A549 (cell line): ENCODE measurements around the gene KRTAP10-10. TPM values are rescaled to one million over a fixed set of nuclear protein-coding genes. Genes with fewer than 3 reads are reported as not detected.

Experiments used
- ATAC-seq, 2 experiments: fragments of 200-7000 bp in 1 of 2; fragments of >200 bp in 1 of 2; cut with Nextera tagmentation in 1 of 2; cut with Tn5 transposase in 1 of 2; 3 replicates each; pipeline versions ENCODE4 v1.8.0 to v1.9.1; 2018 to 2020; ENCODE audit warnings: mild to moderate bottlenecking in 1 of 2, moderate library complexity in 1 of 2
- CTCF ChIA-PET: fragments of 300-600 bp; sonication (Branson Sonifier 250); formaldehyde crosslinking; extraction: SDS; loops from one replicate; lab custom pipeline; 2021; ENCODE audit warnings: antibody characterized with exemption, inconsistent platforms; lab: Yijun Ruan, JAX
- POLR2A ChIA-PET: fragments of 350-600 bp; formaldehyde crosslinking; extraction: SDS; loops from one replicate; lab custom pipeline; 2021; ENCODE audit warnings: antibody characterized with exemption, inconsistent platforms; lab: Yijun Ruan, JAX
- DNase-seq, 2 experiments: peaks; one replicate each; pipeline versions ENCODE4 v3.0.0 to v3.0.0-alpha.2; 2011 to 2016; ENCODE audit warnings: low read depth in 1 of 2, low spot score in 1 of 2
- FAIRE-seq: peaks from 2 replicates; lab custom pipeline; 2011; peaks lifted over from hg19 to GRCh38; lab: Jason Lieb, UNC
- H3K27ac ChIP-seq, 2 experiments: fragments of >200 bp; sonication (Bioruptor Twin); formaldehyde crosslinking; 3 replicates each; pipeline ENCODE4 v1.5.1; 2016 to 2017
- H3K4me1 ChIP-seq: fragments of >200 bp; sonication (Bioruptor Twin); formaldehyde crosslinking; 3 replicates; pipeline ENCODE4 v1.6.1; 2016
- H3K4me2 ChIP-seq: fragments of >200 bp; sonication (Bioruptor Twin); formaldehyde crosslinking; 3 replicates; pipeline ENCODE4 v1.6.1; 2016
- H3K4me3 ChIP-seq: fragments of >200 bp; sonication (Bioruptor Twin); formaldehyde crosslinking; 3 replicates; pipeline ENCODE4 v1.5.1; 2016
- H3K9me3 ChIP-seq: fragments of >200 bp; sonication (Bioruptor Twin); formaldehyde crosslinking; 3 replicates; pipeline ENCODE4 v1.6.1; 2016
- BHLHE40 ChIP-seq: IDR thresholded peaks from 2 replicates; pipeline ENCODE4 v1.6.1; 2012; ENCODE audit warnings: low read depth, low read length, inconsistent platforms
- CBX2 ChIP-seq: fragments of 200-600 bp; sonication (generic); IDR thresholded peaks from 2 replicates; pipeline ENCODE4 v1.6.1; 2016; ENCODE audit warnings: low read depth, mild to moderate bottlenecking, borderline replicate concordance
- EHMT2 ChIP-seq: fragments of 200-600 bp; sonication (generic); IDR thresholded peaks from 2 replicates; pipeline ENCODE4 v1.6.1; 2016; ENCODE audit warnings: antibody characterized with exemption, low read depth, mild to moderate bottlenecking, moderate library complexity
- ESRRA ChIP-seq: fragments of 150-350 bp; IDR thresholded peaks from 2 replicates; pipeline ENCODE4 v1.6.1; 2014; ENCODE audit warnings: mild to moderate bottlenecking, low read length, borderline replicate concordance
- FOSL2 ChIP-seq, 2 experiments: fragments of 450-650 bp in 1 of 2; fragments of >200 bp in 1 of 2; sonication (Bioruptor Twin) in 1 of 2; formaldehyde crosslinking; IDR thresholded peaks; 2 replicates each; pipeline versions ENCODE4 v1.5.0 to v1.6.1; 2016 to 2020; ENCODE audit warnings: mild to moderate bottlenecking in 1 of 2, moderate library complexity in 1 of 2
- FOXS1 ChIP-seq: fragments of 250-450 bp; sonication (Bioruptor Pico); IDR thresholded peaks from 2 replicates; pipeline ENCODE4 v1.5.0; 2020; ENCODE audit warnings: mild to moderate bottlenecking, moderate library complexity
- HEYL ChIP-seq: fragments of 250-450 bp; sonication (Bioruptor Pico); IDR thresholded peaks from 2 replicates; pipeline ENCODE4 v1.8.0; 2021; ENCODE audit warnings: mild to moderate bottlenecking, moderate library complexity
- JUN ChIP-seq, 2 experiments: fragments of >200 bp; sonication (Bioruptor Twin); formaldehyde crosslinking; IDR thresholded peaks; 2 replicates in 1 of 2; 3 replicates in 1 of 2; pipeline ENCODE4 v1.6.1; 2016 to 2017
- MAFK ChIP-seq: fragments of 450-650 bp; IDR thresholded peaks from 2 replicates; pipeline ENCODE4 v1.6.1; 2014; ENCODE audit not compliant: partially characterized antibody
- MAZ ChIP-seq: fragments of 150-350 bp; IDR thresholded peaks from 2 replicates; pipeline ENCODE4 v1.6.1; 2014; ENCODE audit warnings: antibody characterized with exemption, low read depth, low read length, borderline replicate concordance
- NPAS2 ChIP-seq: fragments of 250-450 bp; sonication (Bioruptor Pico); IDR thresholded peaks from 2 replicates; pipeline ENCODE4 v1.8.0; 2022; ENCODE audit warnings: mild to moderate bottlenecking, moderate library complexity, borderline replicate concordance
- NR3C1 ChIP-seq: fragments of >200 bp; sonication (Bioruptor Twin); formaldehyde crosslinking; IDR thresholded peaks from 3 replicates; pipeline ENCODE4 v1.6.1; 2017
- PHF8 ChIP-seq: fragments of 200-600 bp; sonication (generic); IDR thresholded peaks from 2 replicates; pipeline ENCODE4 v1.6.1; 2016; ENCODE audit warnings: low read depth, mild to moderate bottlenecking, antibody characterized with exemption, moderate library complexity, borderline replicate concordance
- ZC3H11A ChIP-seq: fragments of 450-650 bp; IDR thresholded peaks from 2 replicates; pipeline ENCODE4 v1.6.1; 2014; ENCODE audit warnings: antibody characterized with exemption, mild to moderate bottlenecking
- ZNF302 ChIP-seq: fragments of 250-450 bp; sonication (Bioruptor Pico); IDR thresholded peaks from 2 replicates; pipeline ENCODE4 v1.9.0; 2021; ENCODE audit warnings: inconsistent platforms, mild to moderate bottlenecking, moderate library complexity
- WGBS: methylation state at CpG from one replicate; pipeline ENCODE4 v1.1.6; 2017; ENCODE audit errors: missing lambda C conversion rate; 5-methylcytosine and 5-hydroxymethylcytosine counted together
- polyA plus RNA-seq, 4 experiments: library from polyadenylated mRNA; depleted of rRNA in 3 of 4; stranded (reverse); fragments of >200 nt; fragmentation: RNase III in 1 of 4; extraction: RNeasy Plus Mini Kit Qiagen cat#74134 plus additional on column Dnase treatment in 1 of 4; gene quantifications; 2 replicates in 3 of 4; 3 replicates in 1 of 4; pipeline ENCODE4 v1.2.3, GENCODE V29; 2011 to 2017
- TF ChIP-seq, protein P1 (sequence below): IDR thresholded peaks from 2 replicates; pipeline ENCODE4 v1.6.1; 2012
- TF ChIP-seq, protein P2 (sequence below): fragments of 150-350 bp; IDR thresholded peaks from 2 replicates; pipeline ENCODE4 v1.6.1; 2014; ENCODE audit warnings: low read depth, mild to moderate bottlenecking, low read length
- TF ChIP-seq, protein P3 (sequence below): IDR thresholded peaks from 2 replicates; pipeline ENCODE4 v1.6.1; 2012
- TF ChIP-seq, protein P4 (sequence below): fragments of >200 bp; sonication (Bioruptor Twin); formaldehyde crosslinking; IDR thresholded peaks from 3 replicates; pipeline ENCODE4 v1.6.1; 2016
- TF ChIP-seq, protein P5 (sequence below): fragments of 200-600 bp; sonication (generic); IDR thresholded peaks from 2 replicates; pipeline ENCODE4 v1.6.1; 2016; ENCODE audit warnings: antibody characterized with exemption, mild to moderate bottlenecking, moderate library complexity
- TF ChIP-seq, protein P6 (sequence below): fragments of 250-450 bp; sonication (Bioruptor Pico); IDR thresholded peaks from 2 replicates; pipeline ENCODE4 v1.5.0; 2021; ENCODE audit warnings: mild to moderate bottlenecking, moderate library complexity, borderline replicate concordance

Gene KRTAP10-10
- polyA plus RNA-seq, 2 of the 4 experiments (the other 2 are of a cell fraction), result not detected

DNA sequence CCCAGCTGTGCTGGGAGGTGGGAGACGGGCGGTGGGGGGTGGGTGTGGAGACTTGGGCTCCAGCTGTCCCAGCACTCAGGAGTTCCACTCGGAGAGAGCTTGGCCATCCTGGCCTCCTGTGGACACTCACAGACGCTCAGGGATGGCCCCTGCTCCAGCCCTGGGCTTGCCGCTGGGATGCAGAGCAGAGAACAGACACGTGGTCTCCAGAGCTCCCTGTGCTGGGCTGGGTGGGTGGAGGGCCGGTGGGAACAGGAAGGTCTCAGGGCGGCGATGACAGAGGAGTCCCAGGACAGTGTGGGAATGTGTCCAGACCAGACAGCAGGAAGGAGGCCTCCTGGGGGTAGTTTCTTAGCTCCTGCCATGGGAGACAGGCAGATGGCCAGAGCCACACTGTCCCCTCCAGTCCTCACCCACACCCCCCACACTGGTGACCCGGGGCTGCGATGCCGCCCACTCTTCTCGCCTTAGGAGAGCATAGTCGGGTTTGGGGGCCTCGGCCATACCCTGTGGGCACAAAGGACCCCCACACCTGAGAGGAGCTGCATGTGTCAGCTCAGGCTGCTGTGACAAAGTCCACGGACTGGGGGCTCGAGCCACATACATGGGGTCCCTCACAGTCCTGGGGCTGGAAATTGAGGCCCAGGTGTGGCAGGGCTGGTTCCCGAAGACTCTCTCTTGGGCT lies 8.3 kb upstream of the KRTAP10-10 start:
- Histone ChIP-seq H3K9me3 (peaks cover 12% of the 10 kb centered on the region; the same call in 2 of the 3 replicates), H3K27ac (no peak overlapping the region), H3K4me3 (no peak overlapping the region), H3K4me2 (no peak overlapping the region), H3K4me1 (no peaks in the 10 kb centered on the region)
- DNase-seq, result no peak
- CTCF ChIA-PET, result no interaction called here
- 41% methylated on average over 7 of the region's 18 CpGs for WGBS
- TF ChIP-seq MAFK (no peak), ZNF302 (CRISPR knock-in tag) (no peak), NPAS2 (CRISPR knock-in tag) (no peak), HEYL (CRISPR knock-in tag) (no peak), FOSL2 (IDR thresholded peaks at IDR 0.05) (no peak), FOSL2 (CRISPR knock-in tag; IDR thresholded peaks at IDR 0.05) (no peak), CBX2 (no peak), ESRRA (no peak), NR3C1 (no peak), JUN (IDR thresholded peaks at IDR 0.05) (no peak), FOXS1 (CRISPR knock-in tag) (no peak)
- TF ChIP-seq, protein P1, sequence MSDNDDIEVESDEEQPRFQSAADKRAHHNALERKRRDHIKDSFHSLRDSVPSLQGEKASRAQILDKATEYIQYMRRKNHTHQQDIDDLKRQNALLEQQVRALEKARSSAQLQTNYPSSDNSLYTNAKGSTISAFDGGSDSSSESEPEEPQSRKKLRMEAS, result no peak
- TF ChIP-seq, protein P2, sequence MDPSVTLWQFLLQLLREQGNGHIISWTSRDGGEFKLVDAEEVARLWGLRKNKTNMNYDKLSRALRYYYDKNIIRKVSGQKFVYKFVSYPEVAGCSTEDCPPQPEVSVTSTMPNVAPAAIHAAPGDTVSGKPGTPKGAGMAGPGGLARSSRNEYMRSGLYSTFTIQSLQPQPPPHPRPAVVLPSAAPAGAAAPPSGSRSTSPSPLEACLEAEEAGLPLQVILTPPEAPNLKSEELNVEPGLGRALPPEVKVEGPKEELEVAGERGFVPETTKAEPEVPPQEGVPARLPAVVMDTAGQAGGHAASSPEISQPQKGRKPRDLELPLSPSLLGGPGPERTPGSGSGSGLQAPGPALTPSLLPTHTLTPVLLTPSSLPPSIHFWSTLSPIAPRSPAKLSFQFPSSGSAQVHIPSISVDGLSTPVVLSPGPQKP, result no peak
- TF ChIP-seq, protein P3, sequence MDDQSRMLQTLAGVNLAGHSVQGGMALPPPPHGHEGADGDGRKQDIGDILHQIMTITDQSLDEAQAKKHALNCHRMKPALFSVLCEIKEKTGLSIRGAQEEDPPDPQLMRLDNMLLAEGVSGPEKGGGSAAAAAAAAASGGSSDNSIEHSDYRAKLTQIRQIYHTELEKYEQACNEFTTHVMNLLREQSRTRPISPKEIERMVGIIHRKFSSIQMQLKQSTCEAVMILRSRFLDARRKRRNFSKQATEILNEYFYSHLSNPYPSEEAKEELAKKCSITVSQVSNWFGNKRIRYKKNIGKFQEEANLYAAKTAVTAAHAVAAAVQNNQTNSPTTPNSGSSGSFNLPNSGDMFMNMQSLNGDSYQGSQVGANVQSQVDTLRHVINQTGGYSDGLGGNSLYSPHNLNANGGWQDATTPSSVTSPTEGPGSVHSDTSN, result no peak
- TF ChIP-seq, protein P4, sequence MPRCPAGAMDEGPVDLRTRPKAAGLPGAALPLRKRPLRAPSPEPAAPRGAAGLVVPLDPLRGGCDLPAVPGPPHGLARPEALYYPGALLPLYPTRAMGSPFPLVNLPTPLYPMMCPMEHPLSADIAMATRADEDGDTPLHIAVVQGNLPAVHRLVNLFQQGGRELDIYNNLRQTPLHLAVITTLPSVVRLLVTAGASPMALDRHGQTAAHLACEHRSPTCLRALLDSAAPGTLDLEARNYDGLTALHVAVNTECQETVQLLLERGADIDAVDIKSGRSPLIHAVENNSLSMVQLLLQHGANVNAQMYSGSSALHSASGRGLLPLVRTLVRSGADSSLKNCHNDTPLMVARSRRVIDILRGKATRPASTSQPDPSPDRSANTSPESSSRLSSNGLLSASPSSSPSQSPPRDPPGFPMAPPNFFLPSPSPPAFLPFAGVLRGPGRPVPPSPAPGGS, result no peak
- POLR2A ChIA-PET, result no interaction called here
- no peak for ATAC-seq
- FAIRE-seq, result no peak

DNA sequence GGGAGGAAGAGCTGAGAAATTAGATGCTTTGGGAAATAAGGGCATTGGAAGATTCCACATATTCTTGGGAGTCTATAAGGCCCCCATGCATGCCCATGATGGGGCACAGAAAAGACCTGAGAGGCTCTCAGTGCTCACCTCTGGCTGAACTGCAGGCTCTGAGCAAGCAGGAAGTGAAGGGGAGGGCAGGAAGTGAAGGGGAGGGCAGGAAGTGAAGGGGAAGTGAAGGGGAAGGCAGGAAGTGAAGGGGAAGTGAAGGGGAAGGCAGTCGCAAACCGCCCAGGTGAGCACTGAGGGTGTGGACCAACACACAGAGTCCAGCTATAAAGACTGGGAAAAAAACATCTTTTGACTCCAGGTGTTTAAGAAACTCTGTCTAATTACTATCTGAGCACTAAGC lies 6.7 kb upstream of the KRTAP10-10 start:
- Histone ChIP-seq H3K4me2 (no peak overlapping the region), H3K4me1 (no peaks in the 10 kb centered on the region)
- CTCF ChIA-PET, result no interaction called here
- no peak for FAIRE-seq
- no peak for TF ChIP-seq NR3C1
- TF ChIP-seq BHLHE40, result no peak
- no peak for TF ChIP-seq PHF8
- TF ChIP-seq, protein P5, sequence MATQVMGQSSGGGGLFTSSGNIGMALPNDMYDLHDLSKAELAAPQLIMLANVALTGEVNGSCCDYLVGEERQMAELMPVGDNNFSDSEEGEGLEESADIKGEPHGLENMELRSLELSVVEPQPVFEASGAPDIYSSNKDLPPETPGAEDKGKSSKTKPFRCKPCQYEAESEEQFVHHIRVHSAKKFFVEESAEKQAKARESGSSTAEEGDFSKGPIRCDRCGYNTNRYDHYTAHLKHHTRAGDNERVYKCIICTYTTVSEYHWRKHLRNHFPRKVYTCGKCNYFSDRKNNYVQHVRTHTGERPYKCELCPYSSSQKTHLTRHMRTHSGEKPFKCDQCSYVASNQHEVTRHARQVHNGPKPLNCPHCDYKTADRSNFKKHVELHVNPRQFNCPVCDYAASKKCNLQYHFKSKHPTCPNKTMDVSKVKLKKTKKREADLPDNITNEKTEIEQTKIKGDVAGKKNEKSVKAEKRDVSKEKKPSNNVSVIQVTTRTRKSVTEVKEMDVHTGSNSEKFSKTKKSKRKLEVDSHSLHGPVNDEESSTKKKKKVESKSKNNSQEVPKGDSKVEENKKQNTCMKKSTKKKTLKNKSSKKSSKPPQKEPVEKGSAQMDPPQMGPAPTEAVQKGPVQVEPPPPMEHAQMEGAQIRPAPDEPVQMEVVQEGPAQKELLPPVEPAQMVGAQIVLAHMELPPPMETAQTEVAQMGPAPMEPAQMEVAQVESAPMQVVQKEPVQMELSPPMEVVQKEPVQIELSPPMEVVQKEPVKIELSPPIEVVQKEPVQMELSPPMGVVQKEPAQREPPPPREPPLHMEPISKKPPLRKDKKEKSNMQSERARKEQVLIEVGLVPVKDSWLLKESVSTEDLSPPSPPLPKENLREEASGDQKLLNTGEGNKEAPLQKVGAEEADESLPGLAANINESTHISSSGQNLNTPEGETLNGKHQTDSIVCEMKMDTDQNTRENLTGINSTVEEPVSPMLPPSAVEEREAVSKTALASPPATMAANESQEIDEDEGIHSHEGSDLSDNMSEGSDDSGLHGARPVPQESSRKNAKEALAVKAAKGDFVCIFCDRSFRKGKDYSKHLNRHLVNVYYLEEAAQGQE, result no peak
- TF ChIP-seq MAZ, result no peak
- TF ChIP-seq HEYL (CRISPR knock-in tag), result no peak
- no peak for TF ChIP-seq CBX2
- TF ChIP-seq, protein P6, sequence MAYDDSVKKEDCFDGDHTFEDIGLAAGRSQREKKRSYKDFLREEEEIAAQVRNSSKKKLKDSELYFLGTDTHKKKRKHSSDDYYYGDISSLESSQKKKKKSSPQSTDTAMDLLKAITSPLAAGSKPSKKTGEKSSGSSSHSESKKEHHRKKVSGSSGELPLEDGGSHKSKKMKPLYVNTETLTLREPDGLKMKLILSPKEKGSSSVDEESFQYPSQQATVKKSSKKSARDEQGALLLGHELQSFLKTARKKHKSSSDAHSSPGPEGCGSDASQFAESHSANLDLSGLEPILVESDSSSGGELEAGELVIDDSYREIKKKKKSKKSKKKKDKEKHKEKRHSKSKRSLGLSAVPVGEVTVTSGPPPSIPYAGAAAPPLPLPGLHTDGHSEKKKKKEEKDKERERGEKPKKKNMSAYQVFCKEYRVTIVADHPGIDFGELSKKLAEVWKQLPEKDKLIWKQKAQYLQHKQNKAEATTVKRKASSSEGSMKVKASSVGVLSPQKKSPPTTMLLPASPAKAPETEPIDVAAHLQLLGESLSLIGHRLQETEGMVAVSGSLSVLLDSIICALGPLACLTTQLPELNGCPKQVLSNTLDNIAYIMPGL (CRISPR knock-in tag), result no peak
- TF ChIP-seq EHMT2, result no peak
- TF ChIP-seq ZC3H11A, result no peak
- TF ChIP-seq, all 56 proteins: peak for 0
- no peak overlapping the region for H3K4me3 ChIP-seq
- POLR2A ChIA-PET, result no interaction called here
- H3K9me3 ChIP-seq, result peaks cover 6% of the 10 kb centered on the region; the same call in 2 of the 3 replicates
- no peak overlapping the region for H3K27ac ChIP-seq
- no peak for ATAC-seq
- no peak for DNase-seq
- 89% methylated on average over 2 of the region's 2 CpGs for WGBS
